ENCODE results near the gene AOPEP.
A peak's percentile ranks its signal among the peaks of the same experiment; 100 is the strongest.

The AOPEP gene

GRCh38 chr9:94761481-94761880 is 35.0 kb downstream of the AOPEP start:
- peak; percentile 64 for DNase-seq (ENCODE audit: low read depth)

- DNase-seq (ENCODE audit: low read depth) = peak; percentile 41
Measured at GRCh38 chr9:94767331-94768072, 41.0 kb downstream of the AOPEP start.

- DNase-seq (ENCODE audit: low read depth) = no peak
Measured at GRCh38 chr9:94768766-94769165, 42.3 kb downstream of the AOPEP start.

GRCh38 chr9:94770334-94770733 is 43.8 kb downstream of the AOPEP start:
- DNase-seq (ENCODE audit: low read depth) = no peak

- no peak for DNase-seq (ENCODE audit: low read depth)
Measured at GRCh38 chr9:94771096-94771495, 44.6 kb downstream of the AOPEP start.

GRCh38 chr9:94772144-94772543 is 45.6 kb downstream of the AOPEP start:
- no peak for DNase-seq (ENCODE audit: low read depth)

GRCh38 chr9:94772639-94773303 is 46.3 kb downstream of the AOPEP start:
- peak; percentile 32 for DNase-seq (ENCODE audit: low read depth)

GRCh38 chr9:94773655-94774054 is 47.2 kb downstream of the AOPEP start:
- no peak for DNase-seq (ENCODE audit: low read depth)

- DNase-seq (ENCODE audit: low read depth) = no peak
Measured at GRCh38 chr9:94778013-94778412, 51.5 kb downstream of the AOPEP start.

GRCh38 chr9:94779031-94779430 is 52.5 kb downstream of the AOPEP start:
- no peak for DNase-seq (ENCODE audit: low read depth)

- no peak for DNase-seq (ENCODE audit: low read depth)
Measured at GRCh38 chr9:94779693-94780290, 53.3 kb downstream of the AOPEP start.

GRCh38 chr9:94780516-94780950 is 54.0 kb downstream of the AOPEP start:
- DNase-seq (ENCODE audit: low read depth) = no peak

- no peak for DNase-seq (ENCODE audit: low read depth)
Measured at GRCh38 chr9:94782355-94783101, 56.0 kb downstream of the AOPEP start.

GRCh38 chr9:94783102-94783682 is 56.7 kb downstream of the AOPEP start:
- peak; percentile 87 for DNase-seq (ENCODE audit: low read depth)

- no peak for DNase-seq (ENCODE audit: low read depth)
Measured at GRCh38 chr9:94783928-94784327, 57.4 kb downstream of the AOPEP start.

GRCh38 chr9:94785215-94786169 is 59.0 kb downstream of the AOPEP start:
- DNase-seq (ENCODE audit: low read depth) = no peak

- DNase-seq (ENCODE audit: low read depth) = no peak
Measured at GRCh38 chr9:94786586-94786985, 60.1 kb downstream of the AOPEP start.

GRCh38 chr9:94787266-94787665 is 60.8 kb downstream of the AOPEP start:
- DNase-seq (ENCODE audit: low read depth) = no peak

- DNase-seq (ENCODE audit: low read depth) = no peak
Measured at GRCh38 chr9:94788570-94789105, 62.1 kb downstream of the AOPEP start.

GRCh38 chr9:94791435-94791834 is 64.9 kb downstream of the AOPEP start:
- DNase-seq (ENCODE audit: low read depth) = no peak

GRCh38 chr9:94792511-94792910 is 66.0 kb downstream of the AOPEP start:
- no peak for DNase-seq (ENCODE audit: low read depth)

Measured in iris pigment epithelial cell (primary cell).